NCI-H345 (cell line): ENCODE results near the gene MRFAP1L1.
"Not testable (repeated sequence)": the region's sequence is repeated elsewhere in the genome, so short reads cannot be mapped to it uniquely, and the experiment has no call there.

Experiments
- DNase-seq: peaks from one replicate; lab custom pipeline; 2025; lab: John Stamatoyannopoulos, UW

Gene MRFAP1L1

GRCh38 chr4:6709230-6710114 lies at the start of gene MRFAP1L1:
TSS of gene MRFAP1L1 (minus strand) at chr4:6709865. CDS start at chr4:6709629, 236 bp downstream.
- peak; percentile 95 for DNase-seq

- DNase-seq: no peak
Observed at GRCh38 chr4:6758728-6759127, 49.1 kb upstream of the MRFAP1L1 start.

- DNase-seq: not testable (repeated sequence)
Observed at GRCh38 chr4:6756345-6756744, 46.7 kb upstream of the MRFAP1L1 start.

- DNase-seq: no peak
Observed at GRCh38 chr4:6755088-6755753, 45.6 kb upstream of the MRFAP1L1 start.

- no peak for DNase-seq
Observed at GRCh38 chr4:6754481-6755087, 44.9 kb upstream of the MRFAP1L1 start.

GRCh38 chr4:6753891-6754290 lies 44.2 kb upstream of the MRFAP1L1 start:
- DNase-seq: no peak

GRCh38 chr4:6753103-6753560 lies 43.5 kb upstream of the MRFAP1L1 start:
- DNase-seq: no peak

- no peak for DNase-seq
Observed at GRCh38 chr4:6752486-6752829, 42.8 kb upstream of the MRFAP1L1 start.

- DNase-seq: no peak
Observed at GRCh38 chr4:6751611-6752485, 42.2 kb upstream of the MRFAP1L1 start.

GRCh38 chr4:6750286-6751221 lies 40.9 kb upstream of the MRFAP1L1 start:
- DNase-seq: no peak

GRCh38 chr4:6749340-6750171 lies 39.9 kb upstream of the MRFAP1L1 start:
- DNase-seq: no peak

- no peak for DNase-seq
Observed at GRCh38 chr4:6748286-6748685, 38.6 kb upstream of the MRFAP1L1 start.

GRCh38 chr4:6747294-6748051 lies 37.8 kb upstream of the MRFAP1L1 start:
- peak; percentile 52 for DNase-seq

GRCh38 chr4:6746721-6747293 lies 37.1 kb upstream of the MRFAP1L1 start:
- DNase-seq: peak; percentile 64

- DNase-seq: no peak
Observed at GRCh38 chr4:6742989-6743388, 33.3 kb upstream of the MRFAP1L1 start.

GRCh38 chr4:6742507-6742906 lies 32.8 kb upstream of the MRFAP1L1 start:
- DNase-seq: no peak

GRCh38 chr4:6740347-6740746 lies 30.7 kb upstream of the MRFAP1L1 start:
- DNase-seq: no peak

GRCh38 chr4:6739920-6740319 lies 30.3 kb upstream of the MRFAP1L1 start:
- DNase-seq: no peak
